ENCODE results near the gene TMEM31. TPM values are rescaled to one million over a fixed set of nuclear protein-coding genes. Genes with fewer than 3 reads are reported as not detected.
A peak's percentile ranks its signal among the peaks of the same experiment; 100 is the strongest.

The TMEM31 gene
- total RNA-seq, 6 experiments from 2014 or later: 0.37 TPM; not detected in 5

DNA sequence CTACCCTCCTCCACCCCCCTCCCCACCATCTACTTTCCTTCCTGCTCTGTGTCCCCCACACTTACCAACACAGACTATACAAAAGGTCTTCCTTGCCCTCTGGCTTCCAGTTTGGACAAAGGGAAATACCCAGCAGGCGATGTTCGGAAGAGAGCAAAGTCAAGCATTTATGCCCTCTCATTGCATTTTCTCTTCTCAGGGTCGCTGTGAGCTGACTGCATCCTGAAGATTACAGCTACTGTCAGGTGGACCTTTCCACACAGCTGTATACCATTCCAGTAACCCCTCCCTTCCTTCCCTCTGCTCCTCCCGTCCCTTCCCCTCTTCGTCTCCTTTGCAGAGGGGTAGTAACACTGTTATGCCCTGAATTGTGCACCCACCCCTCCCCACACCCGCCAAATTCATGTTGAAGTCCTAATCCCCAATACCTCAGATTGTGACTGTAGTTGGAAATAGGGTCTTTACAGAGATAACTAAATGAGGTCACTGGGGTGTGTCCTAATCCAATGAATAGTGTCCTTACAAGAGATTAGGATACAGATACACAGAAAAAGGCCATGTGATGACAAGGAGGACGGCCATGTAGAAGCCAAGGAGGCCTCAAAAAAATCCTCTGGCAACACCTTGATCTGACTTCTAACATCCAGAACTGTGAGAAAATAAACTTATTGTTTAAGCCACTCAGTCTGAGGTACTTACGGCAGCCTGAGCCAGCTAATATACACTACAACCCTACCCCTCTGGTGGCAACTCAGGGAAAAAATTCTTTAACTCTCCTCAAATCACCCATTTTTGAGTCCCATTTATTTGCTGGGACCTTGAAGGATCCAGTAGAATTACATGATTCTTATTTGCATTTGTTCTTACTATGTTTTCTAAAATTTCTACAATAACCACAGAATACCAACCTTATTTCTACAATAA, 35.9 kb upstream of the TMEM31 start:
- Histone ChIP-seq H3K4me3 (no peak overlapping the region), H3K9me3 (no peaks in the 10 kb centered on the region), H3K27ac (no peak overlapping the region), H3K36me3 (peaks cover 0 to 31% (median 5%) of the 10 kb centered on the region in 4 donors), H3K4me1 (no peaks in the 10 kb centered on the region), H3K27me3 (peaks cover 0 to 3% of the 10 kb centered on the region in 2 donors)
- ATAC-seq: no peak
- intact Hi-C loops (cut with DNase I): no loop called here
- DNase-seq: no peak
- WGBS (ENCODE audit: insufficient coverage, low coverage, low lambda C conversion rate, missing lambda C conversion rate): 53% methylated on average over 8 of the region's 8 CpGs
- no peak for TF ChIP-seq POLR2A (IDR thresholded peaks at IDR 0.05)
- TF ChIP-seq, protein P1, sequence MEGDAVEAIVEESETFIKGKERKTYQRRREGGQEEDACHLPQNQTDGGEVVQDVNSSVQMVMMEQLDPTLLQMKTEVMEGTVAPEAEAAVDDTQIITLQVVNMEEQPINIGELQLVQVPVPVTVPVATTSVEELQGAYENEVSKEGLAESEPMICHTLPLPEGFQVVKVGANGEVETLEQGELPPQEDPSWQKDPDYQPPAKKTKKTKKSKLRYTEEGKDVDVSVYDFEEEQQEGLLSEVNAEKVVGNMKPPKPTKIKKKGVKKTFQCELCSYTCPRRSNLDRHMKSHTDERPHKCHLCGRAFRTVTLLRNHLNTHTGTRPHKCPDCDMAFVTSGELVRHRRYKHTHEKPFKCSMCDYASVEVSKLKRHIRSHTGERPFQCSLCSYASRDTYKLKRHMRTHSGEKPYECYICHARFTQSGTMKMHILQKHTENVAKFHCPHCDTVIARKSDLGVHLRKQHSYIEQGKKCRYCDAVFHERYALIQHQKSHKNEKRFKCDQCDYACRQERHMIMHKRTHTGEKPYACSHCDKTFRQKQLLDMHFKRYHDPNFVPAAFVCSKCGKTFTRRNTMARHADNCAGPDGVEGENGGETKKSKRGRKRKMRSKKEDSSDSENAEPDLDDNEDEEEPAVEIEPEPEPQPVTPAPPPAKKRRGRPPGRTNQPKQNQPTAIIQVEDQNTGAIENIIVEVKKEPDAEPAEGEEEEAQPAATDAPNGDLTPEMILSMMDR (IDR thresholded peaks at IDR 0.05): no peak

- 61% methylated on average over 5 of the region's 5 CpGs for WGBS (ENCODE audit: insufficient coverage, low coverage, low lambda C conversion rate, missing lambda C conversion rate)
- intact Hi-C loops (cut with DNase I): no loop called here
Measured at GRCh38 chrX:103678199-103678993, 32.3 kb upstream of the TMEM31 start.

DNA sequence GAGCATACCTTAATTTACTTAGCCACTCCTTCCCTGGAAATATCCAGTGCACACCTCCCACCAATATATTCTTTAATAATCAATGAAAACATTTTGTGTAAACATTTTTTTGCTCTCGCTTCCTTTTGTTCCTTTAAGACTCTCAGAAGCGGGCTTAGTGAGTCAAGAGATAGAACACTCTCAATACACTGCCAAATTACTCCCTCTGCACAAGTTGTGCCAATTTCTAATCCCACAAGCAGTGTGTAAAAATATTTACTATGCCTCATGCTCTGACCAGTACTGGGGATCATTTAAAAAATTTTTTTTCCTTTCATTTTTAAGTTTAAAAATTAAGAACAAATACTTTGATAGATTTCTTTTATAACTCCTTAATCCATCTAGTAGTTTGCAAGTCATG, 29.3 kb upstream of the TMEM31 start:
- Histone ChIP-seq H3K4me1 (peaks cover 0 to 15% (median 0%) of the 10 kb centered on the region in 4 donors), H3K27ac (no peak overlapping the region), H3K36me3 (peaks cover 0 to 51% (median 22%) of the 10 kb centered on the region in 4 donors), H3K27me3 (no peaks in the 10 kb centered on the region), H3K9me3 (no peaks in the 10 kb centered on the region), H3K4me3 (no peak overlapping the region)
- ATAC-seq (no peak), DNase-seq (no peak)
- WGBS (ENCODE audit: insufficient coverage, low coverage, low lambda C conversion rate, missing lambda C conversion rate): 52% methylated on average over 2 of the region's 2 CpGs
- TF ChIP-seq, protein P1 (IDR thresholded peaks at IDR 0.05): no peak
- no peak for TF ChIP-seq POLR2A (IDR thresholded peaks at IDR 0.05)
- intact Hi-C loops (cut with DNase I): no loop called here

More at GRCh38 chrX:103678199-103678993, 32.3 kb upstream of the TMEM31 start:
- TF ChIP-seq, protein P1 (IDR thresholded peaks at IDR 0.05): no peak
- TF ChIP-seq POLR2A (IDR thresholded peaks at IDR 0.05): no peak
- Histone ChIP-seq H3K27me3 (no peaks in the 10 kb centered on the region), H3K27ac (no peak overlapping the region), H3K4me3 (no peak overlapping the region), H3K9me3 (no peaks in the 10 kb centered on the region), H3K4me1 (no peaks in the 10 kb centered on the region), H3K36me3 (peaks cover 0 to 48% (median 11%) of the 10 kb centered on the region in 4 donors)
- DNase-seq (no peak), ATAC-seq (no peak)

- no peaks in the 10 kb centered on the region for H3K9me3 ChIP-seq
- WGBS (ENCODE audit: insufficient coverage, low coverage, low lambda C conversion rate, missing lambda C conversion rate): 26% methylated on average over 5 of the region's 5 CpGs
- intact Hi-C loops (cut with DNase I): no loop called here
- DNase-seq (no peak), ATAC-seq (no peak)
- no peaks in the 10 kb centered on the region for H3K27me3 ChIP-seq
- peak overlapping the region; percentile 92 to 98 (median 98) for H3K27ac ChIP-seq
- H3K4me3 ChIP-seq: peak overlapping the region; percentile 36 to 59 (median 57)
- H3K36me3 ChIP-seq: peaks cover 0 to 29% (median 16%) of the 10 kb centered on the region in 4 donors
- peaks cover 0 to 15% (median 0%) of the 10 kb centered on the region in 4 donors for H3K4me1 ChIP-seq
- TF ChIP-seq POLR2A (IDR thresholded peaks at IDR 0.05): no peak
- TF ChIP-seq, protein P1 (IDR thresholded peaks at IDR 0.05): no peak
Measured at GRCh38 chrX:103685396-103685795, 25.3 kb upstream of the TMEM31 start.

Measured in right lobe of liver (tissue), 6 donors.